GM18861 (cell line): ENCODE data around the gene TUBB1.
"Not testable (repeated sequence)": the region's sequence is repeated elsewhere in the genome, so short reads cannot be mapped to it uniquely, and the experiment has no call there.

Experiments used
- ATAC-seq: cut with Tn5 transposase; IDR thresholded peaks from one replicate; pipeline ENCODE4 v1.9.1; 2021; ENCODE audit not compliant: unreplicated experiment

TUBB1 gene

GRCh38 chr20:59018817-59019216 is 412 bp upstream of the TUBB1 start:
- no peak for ATAC-seq

- no peak for ATAC-seq
These were observed 1.8 kb downstream of the TUBB1 start for GRCh38 chr20:59020938-59021551.

- no peak for ATAC-seq
These were observed 3.5 kb downstream of the TUBB1 start for GRCh38 chr20:59022754-59023153.

GRCh38 chr20:59023616-59024015 is 4.4 kb downstream of the TUBB1 start:
- ATAC-seq = no peak

- no peak for ATAC-seq
These were observed 4.9 kb downstream of the TUBB1 start for GRCh38 chr20:59024111-59024530.

GRCh38 chr20:59025086-59025485 is 5.9 kb downstream of the TUBB1 start:
- ATAC-seq = no peak

- no peak for ATAC-seq
These were observed 6.3 kb downstream of the TUBB1 start for GRCh38 chr20:59025511-59025910.

- ATAC-seq = no peak
These were observed 7.9 kb downstream of the TUBB1 start for GRCh38 chr20:59026904-59027740.

- no peak for ATAC-seq
These were observed 8.6 kb downstream of the TUBB1 start for GRCh38 chr20:59027741-59028320.

- ATAC-seq = no peak
These were observed 9.6 kb downstream of the TUBB1 start for GRCh38 chr20:59028812-59029211.

- ATAC-seq = no peak
These were observed 11.8 kb downstream of the TUBB1 start for GRCh38 chr20:59030911-59031563.

- no peak for ATAC-seq
These were observed 12.4 kb downstream of the TUBB1 start for GRCh38 chr20:59031564-59032022.

- ATAC-seq = peak; percentile 85
These were observed 12.9 kb downstream of the TUBB1 start, which contains the start of gene ATP5F1E for GRCh38 chr20:59032023-59032712. TSS of gene ATP5F1E (minus strand) at chr20:59032335. CDS start at chr20:59032251, 84 bp downstream.

GRCh38 chr20:59032713-59033059 is 13.5 kb downstream of the TUBB1 start:
- no peak for ATAC-seq

GRCh38 chr20:59033093-59033492 is 13.9 kb downstream of the TUBB1 start:
- no peak for ATAC-seq

GRCh38 chr20:59033616-59034165 is 14.5 kb downstream of the TUBB1 start:
- ATAC-seq = no peak

GRCh38 chr20:59035381-59035780 is 16.2 kb downstream of the TUBB1 start:
- no peak for ATAC-seq

- ATAC-seq = no peak
These were observed 18.2 kb downstream of the TUBB1 start for GRCh38 chr20:59037386-59037785.

GRCh38 chr20:59039233-59039632 is 20.0 kb downstream of the TUBB1 start:
- no peak for ATAC-seq

- ATAC-seq = no peak
These were observed 21.4 kb downstream of the TUBB1 start for GRCh38 chr20:59040667-59041066.

- not testable (repeated sequence) for ATAC-seq
These were observed 22.3 kb downstream of the TUBB1 start for GRCh38 chr20:59041487-59041886.
